ENCODE results near the gene SLC22A13.
"Not testable (repeated sequence)": the region's sequence is repeated elsewhere in the genome, so short reads cannot be mapped to it uniquely, and the experiment has no call there.

Gene SLC22A13

GRCh38 chr3:38264779-38265178 lies 833 bp upstream of the SLC22A13 start:
- no peak for DNase-seq

DNA sequence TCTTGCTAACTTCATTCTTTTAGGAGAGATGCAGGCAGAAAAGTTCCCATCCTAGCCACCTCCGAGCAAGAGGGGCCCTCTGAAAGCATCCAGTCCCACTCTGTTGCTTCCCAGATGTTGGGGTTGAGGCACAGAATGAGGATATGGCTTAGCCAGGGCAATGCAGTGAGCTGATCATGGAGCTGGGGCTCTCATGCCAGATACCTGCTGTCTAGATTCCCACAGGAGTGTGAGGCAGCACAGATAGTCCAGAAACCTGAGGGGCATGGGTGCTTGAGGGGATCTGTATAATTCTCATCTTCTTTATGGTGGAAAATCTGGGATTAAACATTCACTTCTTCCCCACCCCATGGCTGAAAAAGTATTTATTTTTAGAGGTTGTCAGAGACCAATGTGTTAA lies 1.2 kb downstream of the SLC22A13 start:
- no peak for DNase-seq

DNA sequence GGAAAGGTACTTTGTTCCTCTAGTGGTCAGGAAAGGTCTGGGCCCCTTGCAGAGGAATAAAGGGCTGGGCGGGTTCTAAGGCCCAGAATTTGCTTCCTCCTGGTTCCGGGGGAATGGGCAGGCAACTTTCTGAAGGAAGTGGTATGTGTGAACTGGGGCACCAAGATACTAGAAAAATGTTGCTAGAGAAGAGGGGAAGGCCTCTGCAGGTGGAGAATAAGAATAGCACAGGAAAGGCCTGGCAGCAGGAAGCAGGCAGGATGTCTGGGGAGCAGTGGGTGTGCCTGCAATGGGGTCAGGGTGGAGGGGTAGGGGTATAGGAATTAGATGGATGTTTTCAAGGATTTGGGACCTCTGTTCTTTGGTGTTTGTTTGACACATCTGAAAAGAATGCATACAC lies 2.0 kb downstream of the SLC22A13 start:
- no peak for DNase-seq

DNA sequence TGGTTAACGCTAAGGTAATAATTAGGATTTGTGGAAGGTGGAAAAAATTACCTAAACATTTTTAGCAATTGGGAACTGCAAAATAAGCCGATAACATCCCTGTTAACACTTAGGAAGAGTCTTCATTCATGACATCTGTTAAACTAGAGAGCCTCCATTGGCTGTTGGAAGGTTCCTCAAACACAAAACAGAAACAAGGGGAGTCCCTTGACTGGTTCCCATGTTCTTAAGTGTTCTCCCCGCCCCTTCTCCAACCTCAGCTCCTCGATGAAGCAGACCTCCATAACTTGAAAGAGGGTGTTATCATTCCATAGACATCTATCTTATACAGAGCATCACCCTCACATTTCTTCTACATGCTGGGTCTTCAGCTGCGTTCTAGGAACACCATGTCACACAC lies 2.5 kb downstream of the SLC22A13 start:
- DNase-seq = no peak

DNA sequence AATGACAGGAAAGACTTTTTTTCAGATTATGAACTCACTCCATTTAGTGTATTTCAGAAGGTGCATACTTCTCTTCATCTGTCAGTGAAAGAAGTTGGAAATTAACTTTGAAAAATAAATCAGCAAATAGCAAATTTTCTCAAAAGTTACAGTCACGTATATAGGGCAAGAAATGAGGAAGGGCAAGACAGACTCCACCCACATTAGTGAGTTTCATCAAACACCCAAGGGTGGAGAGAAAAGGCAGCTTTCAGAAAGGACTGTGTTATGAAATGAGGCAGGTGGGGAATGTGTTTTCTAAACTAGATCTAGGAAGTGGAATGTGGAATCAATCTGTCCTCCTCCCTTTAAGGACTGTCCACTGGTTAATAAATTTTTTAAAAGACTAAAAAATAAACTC lies 2.9 kb downstream of the SLC22A13 start:
- DNase-seq = no peak

- no peak for DNase-seq
Observed at GRCh38 chr3:38270606-38271005, 5.0 kb downstream of the SLC22A13 start.

DNA sequence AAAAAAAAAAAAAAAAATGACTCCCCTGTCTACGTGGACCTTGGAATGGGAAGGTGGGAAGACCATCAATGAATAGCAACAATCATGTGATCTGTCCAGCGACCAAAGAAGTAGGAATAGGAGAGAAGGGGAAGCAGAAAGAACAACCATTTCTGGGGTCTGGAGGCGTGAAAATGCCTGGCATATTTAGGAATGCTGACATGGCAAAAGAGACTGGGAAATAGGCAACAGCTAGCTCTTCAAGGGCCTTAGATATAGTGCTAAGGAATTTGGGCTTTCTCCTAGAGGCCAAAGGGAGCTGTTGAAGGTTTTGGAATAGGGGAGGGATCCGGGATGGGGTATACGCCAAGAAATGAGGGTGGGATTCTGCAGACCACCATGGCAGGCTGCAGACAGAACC lies 5.9 kb downstream of the SLC22A13 start:
- DNase-seq = no peak

DNA sequence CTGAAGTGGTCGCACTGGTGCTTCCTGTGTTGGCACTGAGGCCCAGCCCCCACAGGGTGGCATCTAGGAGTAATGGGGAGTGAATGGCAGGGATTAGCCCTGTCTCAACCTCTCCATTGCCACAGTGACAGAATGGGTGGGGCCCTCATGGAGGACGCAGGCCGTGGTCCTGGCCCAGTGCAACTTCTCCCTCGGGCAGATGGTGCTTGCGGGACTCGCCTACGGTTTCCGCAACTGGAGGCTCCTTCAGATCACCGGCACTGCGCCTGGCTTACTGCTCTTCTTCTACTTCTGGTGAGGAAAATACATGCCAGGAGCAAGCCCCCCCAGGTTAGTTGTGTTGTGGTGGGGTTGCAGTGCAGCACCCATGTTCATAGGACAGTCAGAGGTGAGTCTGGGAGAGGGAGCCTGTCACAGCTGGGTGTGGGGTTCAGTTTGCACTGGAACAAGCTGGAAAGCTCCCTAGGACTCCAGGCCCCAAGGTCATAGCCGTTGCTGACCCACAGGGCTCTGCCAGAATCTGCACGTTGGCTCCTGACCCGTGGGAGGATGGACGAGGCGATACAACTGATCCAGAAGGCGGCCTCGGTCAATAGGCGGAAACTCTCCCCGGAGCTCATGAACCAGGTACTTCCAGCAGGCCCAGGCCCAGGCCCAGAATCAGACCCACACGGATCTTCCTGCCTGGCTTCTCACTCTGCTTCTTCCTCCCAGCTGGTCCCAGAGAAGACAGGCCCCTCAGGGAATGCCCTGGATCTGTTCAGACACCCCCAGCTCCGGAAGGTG lies 9.4 kb downstream of the SLC22A13 start:
- DNase-seq = no peak

GRCh38 chr3:38275658-38276057 lies 10.0 kb downstream of the SLC22A13 start:
- DNase-seq = no peak

- DNase-seq = no peak
Observed at GRCh38 chr3:38276081-38276916, 10.7 kb downstream of the SLC22A13 start.

- DNase-seq = no peak
Observed at GRCh38 chr3:38276917-38277630, 11.5 kb downstream of the SLC22A13 start.

- no peak for DNase-seq
Observed at GRCh38 chr3:38278841-38279240, 13.2 kb downstream of the SLC22A13 start.

GRCh38 chr3:38281895-38282686 lies 16.5 kb downstream of the SLC22A13 start, which contains the start of gene SLC22A14:
Gene SLC22A14 (plus strand): TSS chr3:38282294. CDS start chr3:38306027, 23,733 bp downstream.
- no peak for DNase-seq

DNA sequence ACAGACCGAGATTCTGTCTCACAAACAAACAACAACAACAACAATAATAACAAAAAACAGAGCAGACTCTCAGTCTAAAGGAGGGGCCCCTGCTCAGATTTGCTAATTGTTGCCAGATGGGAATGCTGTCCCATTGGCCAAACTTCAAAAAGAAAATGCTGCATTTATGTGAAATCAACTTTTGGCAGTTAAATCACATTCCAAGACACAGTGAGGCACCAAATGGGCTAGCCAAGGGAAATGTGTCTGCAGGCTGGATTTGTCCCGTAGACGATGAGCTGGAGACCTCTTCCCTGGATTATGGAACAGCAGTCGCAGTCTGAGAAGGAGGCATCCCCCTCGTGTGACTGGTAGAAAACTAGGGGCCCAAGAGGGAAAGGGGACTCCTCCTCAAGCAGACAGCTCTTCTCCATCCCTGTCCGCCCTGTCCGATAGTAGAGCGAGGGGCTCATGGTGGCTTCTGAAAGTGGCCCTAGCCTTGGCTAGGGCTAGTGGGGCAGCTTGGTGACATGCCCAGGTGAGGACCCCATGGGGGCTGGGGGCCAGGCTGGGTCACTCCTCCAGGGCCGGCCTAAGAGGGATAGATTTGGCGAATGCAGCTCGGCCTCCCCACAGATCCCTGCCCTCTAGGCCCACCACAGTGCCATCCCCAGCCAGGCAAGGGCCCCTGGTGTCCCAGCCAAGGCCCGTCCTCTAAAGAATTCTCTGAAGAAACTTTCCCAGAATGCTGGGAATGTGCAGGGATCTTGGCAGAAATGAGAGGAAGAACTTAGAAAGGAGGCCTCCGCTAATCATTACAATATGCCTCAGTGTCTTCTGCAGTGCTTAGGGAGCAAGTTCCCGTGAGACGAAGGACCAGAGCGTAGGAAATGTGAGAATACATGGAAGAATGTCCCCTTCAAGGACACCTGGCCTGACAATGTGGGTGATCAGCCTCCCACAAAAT lies 18.5 kb downstream of the SLC22A13 start:
- DNase-seq = no peak

DNA sequence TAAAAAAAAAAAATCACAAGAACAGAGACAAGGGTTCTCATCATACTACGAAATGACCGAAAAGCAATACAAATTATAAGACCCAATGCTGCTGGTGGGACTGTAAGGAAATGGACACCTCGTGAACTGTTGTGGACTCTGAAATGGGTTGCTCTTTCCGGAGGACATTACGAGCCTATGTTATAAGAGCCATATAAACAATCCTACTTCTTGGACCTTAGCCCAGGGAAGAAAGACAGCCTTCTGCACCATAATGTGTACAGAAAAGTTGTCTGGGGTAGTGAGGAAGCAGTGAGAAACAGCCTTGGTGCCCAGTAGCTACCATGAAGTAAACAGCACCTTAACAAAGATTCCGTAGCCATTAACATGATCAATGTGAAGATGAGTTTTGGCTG lies 19.1 kb downstream of the SLC22A13 start:
- no peak for DNase-seq

- not testable (repeated sequence) for DNase-seq
Observed at GRCh38 chr3:38289286-38290217, 23.9 kb downstream of the SLC22A13 start.

GRCh38 chr3:38297053-38297452 lies 31.4 kb downstream of the SLC22A13 start:
- DNase-seq = not testable (repeated sequence)

GRCh38 chr3:38297537-38297936 lies 31.9 kb downstream of the SLC22A13 start:
- no peak for DNase-seq

GRCh38 chr3:38297947-38298711 lies 32.5 kb downstream of the SLC22A13 start:
- DNase-seq = no peak
